AG10803 (cell line): Measurements from ENCODE around the gene DGKG.

Source experiments
- DNase-seq: peaks from one replicate; pipeline ENCODE4 v3.0.0; 2010; ENCODE audit warnings: low read depth
- H3K4me3 ChIP-seq: 2 replicates; pipeline ENCODE4 v1.5.1; 2011; ENCODE audit warnings: mild to moderate bottlenecking, low read length, control low read depth
- TF ChIP-seq, protein P1 (sequence below): conservative IDR thresholded peaks from 2 replicates; pipeline ENCODE4 v1.5.1; 2011; ENCODE audit warnings: mild to moderate bottlenecking, low read length, control low read depth, inconsistent platforms

The DGKG gene

DNA sequence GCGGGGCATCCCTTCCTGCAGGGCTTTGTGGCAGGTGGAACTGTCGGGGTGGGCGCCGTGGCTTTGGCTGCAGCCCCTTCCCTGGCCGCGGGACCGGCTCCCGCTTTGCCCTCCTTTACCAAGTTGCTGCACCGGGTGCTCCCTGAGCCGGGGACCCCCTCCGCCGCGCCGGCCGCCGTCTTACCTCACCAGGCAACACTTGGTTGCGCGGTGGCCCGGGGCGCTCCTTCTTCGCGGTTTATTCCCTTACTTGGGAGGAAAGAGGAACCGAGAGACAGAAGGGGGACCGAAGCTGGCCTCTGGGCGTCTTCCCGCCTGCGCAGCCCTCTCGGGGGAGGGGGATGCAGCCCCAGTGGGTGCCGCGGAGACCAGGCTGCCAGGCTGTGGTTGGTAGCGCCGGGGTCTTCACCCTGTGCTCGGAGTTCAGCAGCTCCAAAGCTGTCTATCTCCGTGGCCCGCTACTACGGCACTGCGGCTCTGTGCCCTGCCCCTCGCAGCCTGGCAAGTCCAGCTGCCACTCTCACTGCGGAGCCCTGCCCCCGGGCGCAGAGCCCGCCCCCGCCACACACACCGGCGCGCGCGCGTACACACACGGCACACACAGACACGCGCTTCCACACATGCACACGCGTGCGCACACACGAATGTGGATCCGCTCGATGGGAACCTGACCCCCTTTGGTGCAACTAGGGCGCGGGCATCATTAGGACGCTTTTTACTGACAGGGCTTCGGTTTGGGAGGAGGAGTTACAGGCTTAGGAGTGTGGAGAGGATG is at the start of gene DGKG:
Gene DGKG (minus strand): TSS at position 473 of the 775 bp plus-strand sequence. CDS start 41,775 bp downstream, outside the sequence.
- TF ChIP-seq, protein P1, sequence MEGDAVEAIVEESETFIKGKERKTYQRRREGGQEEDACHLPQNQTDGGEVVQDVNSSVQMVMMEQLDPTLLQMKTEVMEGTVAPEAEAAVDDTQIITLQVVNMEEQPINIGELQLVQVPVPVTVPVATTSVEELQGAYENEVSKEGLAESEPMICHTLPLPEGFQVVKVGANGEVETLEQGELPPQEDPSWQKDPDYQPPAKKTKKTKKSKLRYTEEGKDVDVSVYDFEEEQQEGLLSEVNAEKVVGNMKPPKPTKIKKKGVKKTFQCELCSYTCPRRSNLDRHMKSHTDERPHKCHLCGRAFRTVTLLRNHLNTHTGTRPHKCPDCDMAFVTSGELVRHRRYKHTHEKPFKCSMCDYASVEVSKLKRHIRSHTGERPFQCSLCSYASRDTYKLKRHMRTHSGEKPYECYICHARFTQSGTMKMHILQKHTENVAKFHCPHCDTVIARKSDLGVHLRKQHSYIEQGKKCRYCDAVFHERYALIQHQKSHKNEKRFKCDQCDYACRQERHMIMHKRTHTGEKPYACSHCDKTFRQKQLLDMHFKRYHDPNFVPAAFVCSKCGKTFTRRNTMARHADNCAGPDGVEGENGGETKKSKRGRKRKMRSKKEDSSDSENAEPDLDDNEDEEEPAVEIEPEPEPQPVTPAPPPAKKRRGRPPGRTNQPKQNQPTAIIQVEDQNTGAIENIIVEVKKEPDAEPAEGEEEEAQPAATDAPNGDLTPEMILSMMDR: no peak
- H3K4me3 ChIP-seq: peak within 1 kb of the TSS; percentile 15; the same call in 1 of the 2 replicates
- no peak for DNase-seq

DNA sequence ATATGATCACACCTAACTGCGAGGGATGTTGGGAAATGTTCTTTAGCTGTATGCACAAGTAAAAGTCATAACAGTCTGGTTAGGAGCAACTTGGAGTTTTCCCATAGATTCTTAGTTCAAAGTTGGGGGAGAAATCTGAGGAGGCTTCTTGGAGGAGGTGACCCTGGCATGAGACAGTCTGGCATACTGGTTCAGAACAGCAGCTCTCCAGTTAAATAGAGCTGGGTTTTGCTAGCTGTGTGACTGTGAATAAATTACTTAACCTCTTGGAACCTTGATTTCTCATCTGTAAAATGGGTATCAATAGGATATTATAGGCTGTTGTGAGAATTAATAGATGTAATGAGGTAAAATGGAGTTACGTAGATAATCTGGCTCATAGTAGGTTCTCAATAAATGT is 49.1 kb upstream of the DGKG start:
- H3K4me3 ChIP-seq: no peak overlapping the region
- TF ChIP-seq, protein P1: no peak

DNA sequence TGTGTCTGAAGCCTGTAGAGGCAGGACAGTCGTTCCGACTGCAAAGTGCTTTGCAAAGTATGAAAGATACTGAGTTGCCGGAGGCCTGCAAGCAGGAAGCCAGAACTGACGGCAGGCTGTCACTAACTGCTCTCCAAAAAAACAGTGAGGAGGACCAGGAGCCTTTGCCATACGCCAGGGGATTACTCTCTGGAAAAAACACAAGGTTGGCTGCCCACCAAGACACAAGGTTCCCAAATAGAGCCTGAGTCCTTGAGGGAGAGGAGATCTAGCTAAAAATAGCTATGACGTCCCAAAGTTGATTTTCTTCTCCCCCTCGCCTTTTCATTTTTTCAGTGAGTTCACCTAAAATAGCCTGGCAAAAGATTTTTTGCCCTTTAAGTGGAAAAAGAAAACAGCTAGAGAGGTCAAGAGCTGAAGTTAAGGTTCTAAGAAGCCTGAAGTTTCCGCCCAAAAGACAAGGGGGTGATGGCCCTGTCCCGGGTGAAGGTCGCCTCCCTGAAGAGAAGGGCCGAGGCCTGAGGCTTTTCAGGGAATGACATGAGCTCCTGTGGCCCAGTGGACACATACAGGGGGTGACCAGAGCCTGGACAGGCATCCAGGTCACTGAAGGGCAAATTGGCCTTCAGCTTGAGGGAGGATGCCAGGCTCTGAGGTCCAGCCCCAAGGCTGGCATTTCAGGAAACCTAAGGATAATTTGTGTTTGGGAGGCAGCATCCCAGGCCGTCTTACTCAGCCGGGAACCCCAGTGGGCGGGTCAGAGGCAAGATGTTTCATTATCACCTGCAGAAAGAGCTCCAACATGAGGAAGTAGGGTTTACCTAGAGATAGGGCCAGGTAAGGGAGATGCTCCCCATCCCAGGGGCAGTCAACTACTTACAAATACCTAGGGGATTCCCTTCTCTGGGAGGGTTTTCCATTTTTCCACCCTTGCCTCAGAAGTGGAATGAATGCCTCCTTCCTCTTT is 44.9 kb upstream of the DGKG start:
- H3K4me3 ChIP-seq: no peak overlapping the region
- TF ChIP-seq, protein P1: no peak
- DNase-seq: no peak

More for the DNA sequence above, 49.1 kb upstream of the DGKG start:
- no peak for DNase-seq

DNA sequence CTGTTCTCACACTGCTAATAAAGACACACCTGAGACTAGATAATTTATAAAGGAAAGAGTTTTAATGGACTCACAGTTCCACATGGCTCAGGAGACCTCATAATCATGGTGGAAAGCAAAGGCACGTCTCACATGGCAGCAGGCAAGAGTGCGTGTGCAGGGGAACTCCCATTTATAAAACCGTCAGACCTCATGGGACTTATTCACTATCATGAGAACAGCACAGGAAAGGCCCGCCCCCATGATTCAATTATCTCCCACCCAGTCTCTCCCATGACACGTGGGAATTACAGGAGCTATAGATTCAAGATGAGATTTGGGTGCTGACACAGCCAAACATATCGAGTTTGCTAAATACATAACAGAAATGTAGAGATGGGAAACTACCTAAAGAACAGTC is 39.5 kb upstream of the DGKG start:
- DNase-seq: no peak
- TF ChIP-seq, protein P1: no peak
- H3K4me3 ChIP-seq: no peak overlapping the region

DNA sequence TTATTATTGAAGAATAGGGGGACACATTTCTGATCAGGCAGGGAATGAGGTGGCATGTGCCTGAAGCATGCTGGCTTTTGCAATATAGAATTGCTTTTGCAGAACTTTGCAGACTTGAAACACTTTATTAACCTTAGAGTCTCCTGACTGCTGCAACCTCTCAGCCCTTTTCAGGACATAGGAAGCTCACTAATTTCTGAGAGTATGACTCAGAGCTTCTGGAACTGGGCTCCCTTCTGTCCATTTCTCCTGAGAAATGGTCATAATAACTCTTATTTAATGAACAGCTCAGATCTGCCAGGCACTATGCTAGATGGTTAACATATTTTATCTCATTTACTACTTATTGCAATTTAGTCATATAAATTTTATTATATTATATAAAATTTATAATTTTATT is 38.6 kb upstream of the DGKG start:
- no peak for DNase-seq
- no peak overlapping the region for H3K4me3 ChIP-seq
- TF ChIP-seq, protein P1: no peak

DNA sequence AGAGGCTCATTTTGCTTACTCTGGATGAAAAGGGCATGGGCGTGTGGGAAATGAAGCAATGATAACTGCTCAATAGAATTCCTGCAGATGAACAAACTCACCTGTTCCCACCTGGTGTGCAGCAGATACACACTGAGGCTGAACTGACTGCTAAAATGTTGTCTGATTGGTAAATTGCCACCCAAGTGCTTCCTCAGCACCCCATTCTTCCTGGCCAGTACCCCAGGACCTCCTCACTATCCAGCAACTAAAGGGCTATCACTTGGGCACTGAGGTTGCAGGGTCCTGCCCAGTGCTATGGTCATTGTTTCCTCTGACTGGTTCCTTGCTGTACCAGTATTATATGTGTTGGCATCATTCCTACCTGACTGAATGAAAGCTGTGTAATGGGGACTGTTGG is 38.0 kb upstream of the DGKG start:
- DNase-seq: no peak
- no peak overlapping the region for H3K4me3 ChIP-seq
- TF ChIP-seq, protein P1: no peak
